ENCODE results near the gene CPEB4.

The CPEB4 gene

DNA sequence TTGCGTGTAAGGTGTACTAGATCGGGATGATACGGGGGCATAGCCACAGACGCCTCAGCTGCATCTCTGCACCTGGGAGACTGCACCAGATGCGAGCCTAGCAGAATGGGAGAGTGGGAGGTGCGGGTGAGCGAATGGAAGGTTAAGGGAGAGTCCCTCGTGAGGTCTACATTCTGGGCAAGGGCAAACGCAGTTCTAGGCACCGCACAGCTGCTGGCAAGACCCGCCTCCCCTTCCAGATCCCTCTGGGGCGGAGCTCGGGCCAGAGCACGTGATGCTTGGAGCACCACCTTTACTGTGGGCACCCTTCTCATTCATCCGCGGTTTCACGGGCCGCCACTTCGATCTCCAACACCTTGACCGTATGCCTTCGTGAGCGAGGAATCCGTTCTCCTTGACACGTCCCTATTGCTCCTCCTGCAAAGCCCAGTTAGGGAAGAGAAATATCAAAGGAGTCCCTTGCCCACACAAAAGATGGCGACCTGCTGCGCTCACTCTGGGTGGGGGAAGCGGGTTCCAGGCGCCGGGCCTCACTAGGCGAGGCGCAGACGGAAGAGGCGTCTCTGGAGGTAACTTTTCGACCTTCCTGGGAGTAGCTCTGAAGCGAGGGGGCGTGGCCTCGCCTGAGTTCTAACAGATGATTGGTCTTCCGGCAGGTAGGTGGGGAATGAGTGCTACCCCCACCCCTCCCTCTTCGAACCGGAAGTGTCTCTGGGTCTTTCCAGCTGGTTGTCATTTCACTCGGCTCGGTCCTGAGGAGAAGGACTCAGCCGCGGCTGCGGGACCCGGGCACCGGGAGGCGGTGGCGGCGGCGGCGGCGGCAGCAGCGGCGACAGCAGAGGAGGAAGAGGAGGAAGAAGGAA is at the start of gene CPEB4:
Gene CPEB4 (plus strand): TSS at position 740 of the 863 bp plus-strand sequence. CDS start 1,385 bp downstream, outside the sequence.
- DNase-seq = peak; percentile 93

DNA sequence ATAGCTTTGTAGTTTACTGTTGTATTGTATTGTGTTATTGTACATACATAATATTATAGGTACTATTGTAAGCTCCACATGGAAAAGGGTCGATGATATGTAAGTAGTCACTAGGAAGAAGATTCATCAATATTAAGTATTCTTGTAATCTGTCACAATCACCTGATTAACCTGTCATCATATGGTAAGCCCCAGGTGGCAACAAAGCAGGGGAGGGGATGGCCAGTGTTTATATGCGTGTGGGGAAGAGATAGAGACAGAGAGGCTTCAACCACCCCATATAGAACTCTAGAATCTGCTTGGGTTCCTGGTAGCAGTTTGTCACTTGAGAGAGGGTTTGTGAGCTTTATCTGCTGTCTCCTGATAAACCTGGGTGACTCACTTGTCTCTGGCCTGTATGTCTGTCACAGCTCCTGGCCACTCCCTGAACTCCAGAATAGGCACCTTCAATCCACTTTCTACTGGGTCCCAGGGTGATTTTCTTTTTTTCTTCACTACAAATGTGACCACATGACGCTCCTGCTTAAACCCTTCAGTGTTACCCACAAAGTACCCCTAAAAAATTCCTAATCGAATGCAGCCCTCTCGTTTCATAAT is 48.9 kb upstream of the CPEB4 start:
- DNase-seq = no peak

DNA sequence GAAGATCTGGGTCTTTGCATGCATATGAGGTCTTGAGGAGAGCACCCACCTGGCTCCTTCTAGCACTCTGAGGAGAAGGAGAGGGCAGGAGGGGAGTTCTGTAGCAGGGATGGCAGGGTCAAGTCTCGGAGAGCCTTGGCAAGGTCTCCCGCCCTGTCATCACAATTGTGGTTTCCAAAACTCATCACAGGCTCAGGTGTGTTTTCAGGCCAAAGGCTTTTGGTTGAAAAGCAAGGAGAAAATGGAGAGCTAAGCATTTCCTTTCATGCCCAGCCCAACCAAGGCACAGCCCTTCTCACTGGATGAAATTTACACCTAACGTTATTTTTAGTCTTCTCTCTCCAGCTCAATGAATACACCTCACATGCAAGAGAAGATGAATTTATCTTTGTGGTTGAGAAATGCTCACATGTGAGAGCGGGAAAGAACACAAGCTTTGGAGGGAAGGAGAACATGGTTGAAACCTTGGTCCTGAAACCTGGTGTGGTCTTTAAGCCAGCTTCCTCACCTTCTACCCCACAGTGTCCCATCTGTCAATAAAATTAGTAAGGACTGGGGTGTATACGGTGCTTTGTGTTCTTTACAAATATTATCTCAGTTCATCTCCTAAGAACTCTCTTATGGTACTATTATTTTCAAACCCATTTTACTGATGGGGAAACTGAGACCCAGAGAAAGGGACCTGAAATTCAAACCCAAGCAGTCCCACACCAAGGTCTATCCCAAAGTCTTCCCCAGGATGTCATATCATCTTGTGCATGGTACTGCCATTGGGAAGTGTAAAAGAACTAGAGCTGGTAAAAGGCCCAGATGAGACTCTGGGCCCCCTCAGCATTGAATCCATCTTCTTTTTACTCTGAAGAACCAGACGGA is 47.8 kb upstream of the CPEB4 start:
- DNase-seq = no peak

DNA sequence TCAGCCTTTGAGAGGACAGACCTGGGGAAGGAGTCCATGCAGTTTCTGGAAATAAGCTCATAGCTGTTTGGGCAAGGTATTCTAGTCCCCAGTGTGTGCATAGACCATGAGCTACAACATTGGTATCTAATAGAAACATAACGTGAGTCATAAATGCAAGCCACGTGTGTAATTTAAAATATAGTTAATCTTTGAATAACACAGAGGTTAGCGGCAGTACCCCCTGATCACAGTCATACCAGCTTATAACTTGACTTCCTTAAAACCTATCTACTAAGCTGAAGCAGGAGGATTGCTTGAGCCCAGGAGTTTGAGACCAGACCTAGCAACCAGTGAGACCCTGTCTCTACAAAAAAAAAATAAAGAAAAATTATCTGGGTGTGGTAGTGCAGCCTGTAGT is 46.4 kb upstream of the CPEB4 start:
- DNase-seq = no peak

DNA sequence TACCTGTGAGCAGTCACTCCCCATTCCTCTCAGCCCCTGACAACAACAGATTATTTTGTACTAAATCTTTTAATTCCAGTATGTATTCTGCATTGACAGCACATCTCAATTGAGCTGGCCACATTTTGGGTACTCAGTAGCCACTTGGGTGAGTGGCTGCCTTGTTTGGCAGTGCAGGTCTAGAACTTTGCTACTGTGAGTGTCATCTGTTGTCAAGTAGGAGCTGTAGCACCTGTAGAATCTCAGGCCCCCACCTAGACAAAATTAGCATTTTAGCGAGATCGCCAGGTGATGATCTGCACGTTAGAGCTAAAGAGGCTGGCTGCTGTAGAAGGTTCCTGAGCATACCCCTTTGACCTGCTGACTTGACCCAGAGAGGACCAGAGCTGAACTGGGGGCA is 44.4 kb upstream of the CPEB4 start:
- no peak for DNase-seq

DNA sequence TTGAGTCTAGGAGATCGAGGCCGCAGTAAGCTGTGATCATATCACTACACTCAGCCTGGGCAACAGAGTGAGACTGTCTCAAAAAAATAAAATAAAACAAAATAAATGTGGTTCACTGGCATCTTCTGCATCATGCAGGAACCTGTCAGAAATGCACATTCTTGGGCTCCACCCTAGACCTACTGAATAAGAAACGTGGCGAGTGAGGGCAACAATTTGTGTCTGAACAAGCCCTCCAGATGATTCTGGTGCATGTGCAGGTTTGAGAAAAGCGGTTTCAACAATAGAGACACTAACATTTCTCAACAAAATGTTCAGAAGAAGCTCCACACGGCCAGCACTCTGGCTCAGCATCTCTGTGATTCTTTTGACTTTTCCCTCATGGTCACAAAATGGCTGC is 42.8 kb upstream of the CPEB4 start:
- no peak for DNase-seq

DNA sequence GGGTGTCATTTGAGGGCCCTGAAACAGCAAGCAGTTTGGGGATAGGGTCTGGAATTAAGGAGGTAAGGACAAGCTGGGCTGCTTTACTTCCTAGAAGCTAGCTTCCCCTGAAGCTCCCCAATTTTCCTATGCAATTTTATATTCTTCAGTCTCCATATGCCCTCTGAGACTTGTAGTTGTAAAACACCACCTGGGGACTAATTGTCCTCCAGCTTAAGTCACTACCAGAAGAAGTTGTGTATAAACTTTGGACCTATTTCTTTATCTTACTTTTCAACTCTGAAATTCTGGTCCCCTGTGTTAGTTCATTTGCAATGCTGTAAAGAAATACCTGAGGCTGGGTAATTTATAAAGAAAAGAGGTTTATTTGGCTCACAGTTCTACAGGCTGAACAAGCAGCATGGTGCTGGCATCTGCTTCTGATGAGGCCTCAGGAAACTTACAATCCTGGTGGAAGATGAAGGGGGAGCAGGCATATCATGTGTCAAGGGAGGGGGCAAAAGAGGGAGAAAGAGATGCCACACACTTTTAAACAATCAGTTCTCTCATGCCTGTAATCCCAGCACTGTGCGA is 41.1 kb upstream of the CPEB4 start:
- DNase-seq = no peak

DNA sequence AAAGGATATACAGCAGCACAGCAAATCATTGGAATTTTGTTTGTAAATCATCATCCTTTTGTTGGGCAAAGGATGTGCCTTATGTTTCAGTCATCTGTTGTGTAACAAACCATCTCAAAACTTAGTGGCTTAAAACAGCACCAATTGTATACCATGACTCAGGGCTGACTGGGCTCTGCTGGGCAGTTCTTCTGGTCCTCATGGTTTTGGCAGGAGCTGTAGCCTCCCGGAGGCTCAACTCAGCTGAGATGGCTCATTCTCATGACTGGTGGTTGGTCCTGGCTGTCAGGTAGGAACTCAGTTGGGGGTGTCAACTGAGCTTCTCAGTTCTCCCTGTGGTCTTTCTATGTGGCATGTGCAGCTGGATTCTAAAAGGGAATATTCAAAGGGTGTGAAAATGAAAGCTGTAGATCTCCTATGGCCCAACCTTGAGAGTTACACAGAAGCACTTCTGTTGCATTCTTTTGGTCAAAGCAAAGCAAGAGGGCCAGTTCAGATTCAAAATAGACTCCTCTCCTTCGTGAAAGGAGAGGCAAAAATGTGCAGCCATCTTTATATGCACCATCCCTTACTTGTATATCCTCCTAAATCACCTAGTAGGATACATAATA is 39.1 kb upstream of the CPEB4 start:
- no peak for DNase-seq

DNA sequence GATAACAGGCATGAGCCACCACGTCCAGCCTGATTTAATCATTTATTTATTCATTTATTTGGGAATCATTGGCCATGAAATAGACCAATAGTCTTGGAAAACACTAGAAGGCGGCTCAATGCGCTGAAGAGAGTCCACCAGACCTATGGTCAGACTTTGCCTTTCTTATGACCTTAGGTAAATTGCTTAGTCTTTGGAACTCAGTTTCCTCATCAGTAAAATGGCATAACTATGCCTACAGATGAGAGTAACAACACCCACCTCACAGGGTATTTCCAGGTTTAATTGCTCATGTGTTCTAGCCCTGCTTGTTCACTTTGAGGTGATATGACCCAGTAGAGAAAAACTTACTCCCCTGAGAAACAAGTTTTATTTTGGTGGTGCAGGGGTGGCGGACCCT is 38.2 kb upstream of the CPEB4 start:
- no peak for DNase-seq

DNA sequence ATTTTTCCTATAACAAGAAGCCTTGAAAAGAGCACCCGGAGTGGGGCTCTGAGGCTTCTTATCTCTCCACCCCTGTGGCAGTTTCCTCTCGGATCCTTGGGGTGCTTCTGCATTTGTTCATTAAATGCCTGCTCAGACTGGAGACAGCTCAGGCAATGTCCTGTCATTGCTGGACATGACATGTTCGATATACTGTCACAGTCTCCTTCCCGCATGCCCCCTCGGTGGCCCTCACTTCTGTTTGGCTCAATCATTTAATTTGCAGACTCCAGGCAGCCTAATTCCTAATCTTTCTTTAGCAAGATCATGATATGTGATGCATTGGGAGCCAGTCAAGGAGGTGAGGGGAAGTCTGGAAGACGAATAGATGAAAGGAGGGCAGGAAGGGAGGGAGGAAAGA is 37.5 kb upstream of the CPEB4 start:
- no peak for DNase-seq

DNA sequence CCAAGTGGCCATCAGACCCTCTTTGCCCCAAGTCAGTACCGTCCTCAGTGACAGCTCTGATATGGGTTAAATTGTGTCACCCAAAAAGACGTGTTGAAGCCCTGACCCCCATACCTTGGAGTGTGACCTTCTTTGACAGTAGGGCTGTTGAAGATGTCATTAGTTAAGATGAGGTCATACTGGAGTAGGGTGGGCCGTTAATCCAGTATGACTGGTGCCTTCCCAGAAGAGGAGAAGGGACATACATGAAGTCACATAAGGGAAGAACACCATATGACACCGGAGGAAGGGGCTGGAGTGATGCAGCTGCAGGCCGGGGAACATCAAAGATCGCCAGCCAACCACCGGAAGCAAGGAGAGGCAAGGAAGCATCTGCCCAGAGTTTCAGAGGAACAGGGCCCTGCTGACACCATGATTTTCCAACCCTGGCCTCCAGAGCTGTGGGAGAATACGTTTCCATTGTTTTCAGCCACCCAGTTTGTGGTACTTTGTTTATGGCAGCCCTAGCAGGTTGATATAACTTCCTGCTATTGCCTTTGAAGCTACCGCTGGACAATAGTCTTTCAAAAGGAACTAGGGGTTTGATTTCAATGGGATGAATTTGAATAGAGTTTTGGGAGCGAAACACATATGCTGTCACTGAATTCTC is 36.4 kb upstream of the CPEB4 start:
- no peak for DNase-seq

DNA sequence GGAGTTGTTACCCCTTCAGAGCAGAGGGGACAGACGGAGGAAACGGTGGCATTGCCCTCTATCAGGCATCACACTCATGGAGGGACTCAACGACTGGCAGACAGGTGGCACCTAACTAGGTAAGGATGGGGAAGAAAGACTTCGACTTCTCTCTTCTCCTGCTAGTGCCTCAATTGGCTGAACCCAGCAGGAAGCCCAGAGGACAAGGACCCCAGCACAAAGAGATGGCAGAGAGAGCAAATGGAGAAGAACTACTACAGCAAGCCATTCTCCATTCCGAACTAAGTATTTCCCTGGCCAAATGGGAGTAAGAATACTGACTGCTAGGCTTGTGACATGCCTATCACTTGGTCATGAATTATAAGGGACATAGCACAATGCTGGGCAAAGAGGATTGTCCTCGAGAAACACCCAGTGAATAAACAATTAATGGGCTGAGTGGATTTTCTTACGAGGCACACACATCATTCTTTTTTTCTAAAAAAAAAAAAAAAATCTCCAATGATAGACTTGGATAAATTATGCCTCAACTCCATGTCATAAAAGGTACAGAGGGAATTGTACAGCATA is 35.3 kb upstream of the CPEB4 start:
- DNase-seq = no peak

DNA sequence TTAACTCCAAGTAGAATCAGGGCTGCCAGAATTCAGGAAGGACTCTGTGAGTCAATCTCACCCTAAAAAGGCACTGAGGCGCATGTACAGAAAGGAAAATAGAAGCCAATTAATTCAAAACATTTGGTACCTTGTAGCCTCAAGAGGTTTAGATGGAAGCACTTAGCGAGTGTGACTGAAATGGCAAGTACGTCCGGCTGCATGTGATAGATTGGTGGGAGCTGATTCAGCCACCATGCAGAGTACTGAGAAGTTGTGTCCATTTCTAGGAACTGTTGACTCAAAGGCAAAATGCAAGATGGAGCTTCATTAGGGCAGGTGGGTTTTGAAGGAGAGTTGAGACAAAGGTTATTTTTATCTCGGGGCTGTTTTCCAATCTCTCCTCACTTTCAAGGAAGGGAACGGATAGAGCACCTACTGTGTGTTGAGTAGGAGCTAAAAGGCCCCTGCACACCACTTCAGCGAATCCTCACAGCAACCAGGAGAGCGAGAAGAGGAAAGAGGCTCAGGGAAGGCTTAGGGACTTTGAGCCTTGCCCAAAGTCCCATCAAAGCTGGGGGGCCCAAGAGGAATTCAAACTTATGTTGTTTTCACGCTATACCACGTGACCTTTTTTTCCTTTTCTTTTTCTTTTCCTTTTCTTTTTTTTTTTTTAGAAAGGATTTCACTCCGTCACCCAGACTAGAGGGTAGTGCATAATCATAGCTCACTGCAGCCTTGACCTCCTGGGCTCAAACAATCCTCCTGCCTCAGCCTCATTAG is 34.6 kb upstream of the CPEB4 start:
- no peak for DNase-seq

DNA sequence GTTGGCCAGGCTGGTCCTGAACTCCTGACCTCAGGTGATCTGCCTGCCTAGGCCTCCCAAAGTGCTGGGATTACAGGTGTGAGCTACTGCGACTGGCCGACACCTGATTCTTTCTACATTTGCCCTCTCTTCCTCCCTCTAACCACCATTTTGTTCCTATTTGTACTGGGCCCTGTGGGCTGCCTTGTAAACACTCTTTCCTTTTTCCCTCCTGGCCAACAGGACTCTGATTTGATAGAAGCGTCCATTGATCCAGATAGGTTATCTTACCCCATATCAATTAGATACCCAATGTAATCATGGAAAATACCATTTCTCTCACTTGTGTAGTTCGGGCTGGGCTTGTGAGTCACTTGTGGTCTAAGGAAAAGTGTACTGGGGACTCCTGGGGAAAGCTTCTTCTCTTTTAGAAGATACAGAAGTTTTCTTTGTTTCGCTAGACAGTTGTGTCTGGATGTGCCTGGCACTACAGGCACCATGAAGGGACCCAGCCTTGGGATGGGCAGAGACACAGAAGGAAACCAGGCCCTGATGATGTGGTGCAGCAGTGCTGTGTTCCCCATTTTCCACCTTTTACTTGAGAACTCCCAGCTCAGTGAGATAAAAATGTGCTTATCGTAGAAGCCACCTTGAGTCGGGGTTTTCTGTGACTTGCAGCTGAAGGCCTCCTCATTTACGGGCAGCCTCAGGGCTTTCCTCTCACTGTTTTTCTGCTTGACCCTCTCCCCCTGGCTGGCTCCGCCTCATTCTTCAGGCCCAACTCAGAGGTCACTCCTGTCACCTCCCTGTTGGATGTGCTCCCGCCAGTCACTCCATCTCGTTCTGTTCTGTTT is 32.8 kb upstream of the CPEB4 start:
- no peak for DNase-seq

DNA sequence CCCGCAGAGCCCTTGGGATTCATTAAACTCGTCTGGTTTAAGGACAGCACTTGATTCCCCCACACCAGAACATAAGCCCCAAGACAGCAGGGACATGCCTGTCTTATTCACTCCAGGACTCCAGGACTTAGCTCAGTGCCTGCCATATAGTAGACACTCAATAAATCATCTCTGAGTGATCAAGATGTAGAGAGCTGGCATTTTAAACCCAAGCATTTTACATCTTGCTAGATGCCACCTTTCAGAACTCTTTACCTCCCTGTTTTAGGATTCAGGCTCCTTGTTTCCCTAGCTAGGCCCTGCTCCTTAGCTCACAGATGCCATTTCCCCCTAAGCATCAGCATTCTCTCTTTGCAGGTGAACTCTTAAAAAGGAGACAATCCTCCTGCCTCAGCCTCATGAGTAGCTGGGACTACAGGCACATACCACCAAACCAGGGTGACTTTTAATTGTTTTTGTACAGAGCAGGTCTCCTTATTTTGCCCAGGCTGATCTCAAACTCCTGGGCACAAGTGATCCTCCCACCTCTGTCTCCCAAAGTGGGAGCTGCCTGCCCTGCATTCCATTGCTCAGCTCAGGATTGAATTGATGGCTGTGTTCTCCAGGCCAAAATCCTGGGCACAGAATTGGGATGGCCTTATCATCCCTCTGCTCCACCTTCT is 32.0 kb upstream of the CPEB4 start:
- no peak for DNase-seq

DNA sequence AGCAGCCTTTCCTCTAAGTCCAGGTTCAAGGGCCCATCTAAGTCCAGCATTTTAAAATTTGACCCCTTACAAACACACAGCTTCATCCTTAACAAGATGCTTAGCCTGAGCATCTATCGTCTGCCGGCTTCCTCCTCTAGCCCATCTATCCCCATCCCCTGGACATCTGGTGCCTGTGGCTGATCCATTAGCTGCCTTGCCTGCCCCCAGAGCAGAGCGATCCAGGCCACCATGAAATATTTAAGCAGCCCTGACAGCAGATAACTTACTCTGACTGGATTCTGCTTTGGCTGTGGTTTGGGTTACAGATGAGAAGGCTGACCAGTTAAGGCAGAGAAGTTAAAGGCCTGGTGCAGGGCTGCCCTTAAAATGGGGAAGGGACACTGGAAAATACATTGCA is 30.9 kb upstream of the CPEB4 start:
- DNase-seq = no peak

DNA sequence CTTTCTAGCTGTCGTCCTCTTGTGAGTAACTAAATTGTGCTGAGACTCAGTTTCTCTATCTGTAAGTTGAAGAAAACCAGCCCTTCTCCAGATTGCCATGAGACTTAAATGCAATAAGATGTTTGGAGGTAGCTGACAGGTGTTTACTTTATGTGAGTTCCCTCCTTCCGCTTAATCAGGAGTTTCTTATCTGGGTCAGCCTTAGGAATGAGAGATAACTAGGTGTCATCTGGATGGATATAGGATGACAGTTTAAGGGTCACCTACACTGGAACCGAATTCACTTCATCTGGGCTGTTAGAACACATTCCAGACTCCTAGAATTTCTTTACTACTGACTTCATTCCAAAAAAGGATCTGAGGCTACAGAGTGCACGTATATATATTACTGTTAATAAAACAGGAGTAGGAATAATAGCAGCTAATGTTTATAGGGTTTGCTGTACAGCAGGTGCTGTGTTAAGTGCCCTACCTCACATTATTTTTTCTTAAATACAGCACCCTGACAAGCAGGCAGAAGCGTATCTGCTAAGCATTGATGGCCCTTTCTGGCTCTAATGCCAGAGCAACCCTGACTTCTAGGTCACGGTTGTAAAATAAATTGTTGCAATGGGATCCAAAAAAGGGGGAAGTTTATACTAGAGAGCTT is 30.0 kb upstream of the CPEB4 start:
- no peak for DNase-seq

DNA sequence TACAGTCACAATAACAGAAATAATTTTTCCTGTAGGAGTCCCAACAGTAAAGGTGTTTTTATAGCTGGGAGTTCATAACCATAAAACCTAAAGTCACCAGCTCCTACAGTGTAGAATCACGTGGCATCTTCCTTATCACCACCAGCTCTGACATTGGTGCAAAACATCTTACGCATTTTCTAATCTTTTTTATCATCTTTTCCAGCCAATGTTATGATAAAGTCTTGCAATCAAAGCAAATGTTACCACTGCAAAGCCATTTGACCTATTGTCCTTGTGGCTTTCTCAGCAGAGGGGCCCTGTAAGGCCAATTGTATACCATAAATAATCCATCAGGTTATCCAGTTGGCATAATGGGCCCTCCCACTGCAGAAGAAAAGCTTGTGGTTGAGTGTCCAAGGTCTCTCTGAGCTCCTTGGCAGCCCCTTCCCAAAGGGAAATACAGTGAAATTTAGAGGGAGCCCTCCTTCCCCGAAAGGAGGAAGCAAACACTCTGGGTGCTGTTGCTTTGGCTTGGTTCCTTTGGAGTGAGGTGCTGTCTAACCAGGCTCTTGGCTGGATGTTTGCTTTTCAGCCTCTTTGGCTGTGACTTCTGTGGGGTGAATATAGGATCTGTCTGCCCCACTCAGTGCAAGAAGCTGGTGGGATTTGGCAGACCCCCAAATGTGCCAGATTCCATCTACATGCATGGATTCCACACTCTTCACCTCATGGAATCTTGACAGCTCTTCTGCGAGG is 29.3 kb upstream of the CPEB4 start:
- no peak for DNase-seq

Data from NCI-H1930 (cell line).